GM12801 (cell line): Measurements from ENCODE around the gene SMPD2.

Source experiments
- TF ChIP-seq, protein P1 (sequence below): IDR thresholded peaks from one replicate; pipeline ENCODE4 v1.5.1; 2011; ENCODE audit warnings: control low read depth; ENCODE audit not compliant: insufficient read length; ENCODE audit errors: extremely low read depth

Gene SMPD2

GRCh38 chr6:109452181-109452580 lies 11.7 kb downstream of the SMPD2 start:
- TF ChIP-seq, protein P1, sequence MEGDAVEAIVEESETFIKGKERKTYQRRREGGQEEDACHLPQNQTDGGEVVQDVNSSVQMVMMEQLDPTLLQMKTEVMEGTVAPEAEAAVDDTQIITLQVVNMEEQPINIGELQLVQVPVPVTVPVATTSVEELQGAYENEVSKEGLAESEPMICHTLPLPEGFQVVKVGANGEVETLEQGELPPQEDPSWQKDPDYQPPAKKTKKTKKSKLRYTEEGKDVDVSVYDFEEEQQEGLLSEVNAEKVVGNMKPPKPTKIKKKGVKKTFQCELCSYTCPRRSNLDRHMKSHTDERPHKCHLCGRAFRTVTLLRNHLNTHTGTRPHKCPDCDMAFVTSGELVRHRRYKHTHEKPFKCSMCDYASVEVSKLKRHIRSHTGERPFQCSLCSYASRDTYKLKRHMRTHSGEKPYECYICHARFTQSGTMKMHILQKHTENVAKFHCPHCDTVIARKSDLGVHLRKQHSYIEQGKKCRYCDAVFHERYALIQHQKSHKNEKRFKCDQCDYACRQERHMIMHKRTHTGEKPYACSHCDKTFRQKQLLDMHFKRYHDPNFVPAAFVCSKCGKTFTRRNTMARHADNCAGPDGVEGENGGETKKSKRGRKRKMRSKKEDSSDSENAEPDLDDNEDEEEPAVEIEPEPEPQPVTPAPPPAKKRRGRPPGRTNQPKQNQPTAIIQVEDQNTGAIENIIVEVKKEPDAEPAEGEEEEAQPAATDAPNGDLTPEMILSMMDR: no peak

GRCh38 chr6:109453156-109453555 lies 12.6 kb downstream of the SMPD2 start:
- TF ChIP-seq, protein P1: no peak

GRCh38 chr6:109453594-109454495 lies 13.3 kb downstream of the SMPD2 start:
- TF ChIP-seq, protein P1: no peak

DNA sequence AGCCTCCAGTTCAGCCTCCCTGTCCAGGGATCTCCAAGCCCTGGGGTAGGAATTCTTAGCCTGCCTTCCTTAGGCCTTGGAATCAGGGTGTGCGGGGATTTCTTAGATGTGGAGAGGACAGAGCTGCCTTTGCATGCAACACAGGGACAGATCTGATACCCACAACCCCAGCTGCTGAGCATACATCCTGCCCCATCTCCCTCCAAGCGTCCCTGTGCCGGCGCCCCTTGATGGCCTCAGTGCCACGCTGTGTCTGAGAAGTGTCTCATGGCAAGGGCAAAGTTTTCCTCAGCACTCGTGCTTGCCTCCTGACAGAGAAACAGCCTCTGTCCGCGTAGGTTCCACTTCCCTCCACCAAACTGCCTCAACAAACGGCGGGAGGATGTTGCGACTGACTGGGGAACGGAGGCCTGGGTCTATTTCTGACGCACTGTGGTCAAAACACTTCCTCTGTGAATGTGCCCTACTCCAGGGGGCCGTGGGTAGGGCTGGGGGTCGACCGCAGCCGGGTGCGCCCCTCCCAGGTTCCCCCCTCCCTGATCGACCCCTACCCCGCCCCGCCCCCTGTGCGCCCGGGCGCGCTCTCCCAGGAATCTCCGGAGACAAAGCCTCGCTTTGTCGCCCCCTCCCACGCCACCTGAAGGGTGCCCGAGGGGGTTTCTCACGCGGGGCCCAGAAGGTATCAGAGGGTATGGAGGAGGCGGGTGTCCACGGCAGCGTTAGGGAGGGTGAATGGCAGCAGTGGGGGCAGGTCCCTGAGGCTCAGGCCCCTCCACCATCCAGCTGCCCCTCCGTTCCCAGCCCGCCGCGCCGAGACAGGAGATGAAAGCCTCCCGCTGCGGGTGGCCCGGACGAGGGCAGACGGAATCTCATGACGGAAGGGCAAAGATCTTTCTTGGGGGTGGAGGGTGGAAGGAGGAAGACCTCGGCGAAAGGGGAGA lies 14.2 kb downstream of the SMPD2 start:
- TF ChIP-seq, protein P1: no peak

- TF ChIP-seq, protein P1: no peak
Observed at GRCh38 chr6:109455437-109456110, 15.1 kb downstream of the SMPD2 start, which contains the start of gene MICAL1. Gene MICAL1 (minus strand): TSS chr6:109455772. CDS start chr6:109454196, 1,576 bp downstream.

- TF ChIP-seq, protein P1: no peak
Observed at GRCh38 chr6:109456111-109456583, 15.6 kb downstream of the SMPD2 start.
